Measurements from ENCODE around the gene OR6C65.
"Not testable (repeated sequence)": the region's sequence is repeated elsewhere in the genome, so short reads cannot be mapped to it uniquely, and the experiment has no call there.

OR6C65 gene

DNA sequence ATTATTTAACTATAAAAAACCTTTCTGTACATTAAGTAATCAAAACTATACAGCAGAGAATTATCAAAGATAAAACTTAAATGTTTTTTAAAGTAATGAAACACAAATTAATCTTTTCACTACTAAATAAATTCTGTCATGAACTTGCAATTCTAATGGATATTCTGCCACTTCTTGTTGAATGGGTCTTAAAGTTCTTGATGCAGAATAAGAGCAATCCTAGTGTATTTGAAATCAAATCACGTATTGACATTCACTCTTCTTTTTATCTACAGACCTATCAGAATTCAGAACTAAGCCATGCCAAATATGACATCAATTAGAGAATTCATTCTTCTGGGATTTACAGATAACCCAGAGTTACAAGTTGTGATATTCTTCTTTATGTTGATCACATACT, at the start of gene OR6C65:
OR6C65 (plus strand) TSS at position 301 of the 400 bp plus-strand sequence; CDS start at position 301, 0 bp downstream.
- DNase-seq (ENCODE audit: low read depth) = no peak

DNA sequence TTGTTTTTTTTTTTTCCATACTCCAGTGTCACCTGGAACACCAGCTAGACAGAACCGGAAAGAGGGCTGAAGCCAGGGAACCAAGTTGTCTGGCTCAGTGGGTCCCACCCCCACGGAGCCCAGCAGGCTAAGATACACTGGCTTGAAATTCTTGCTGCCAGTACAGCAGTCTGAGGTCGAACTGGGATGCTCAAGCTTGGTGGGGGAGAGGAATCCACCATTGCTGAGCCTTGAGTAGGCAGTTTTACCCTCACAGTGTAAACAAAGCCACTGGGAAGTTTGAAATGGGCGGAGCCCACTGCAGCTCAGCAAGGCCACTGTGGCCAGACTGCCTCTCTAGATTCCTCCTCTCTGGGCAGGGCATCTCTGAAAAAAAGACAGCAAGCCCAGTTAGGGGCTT, 45.0 kb upstream of the OR6C65 start:
- not testable (repeated sequence) for DNase-seq (ENCODE audit: low read depth)

DNA sequence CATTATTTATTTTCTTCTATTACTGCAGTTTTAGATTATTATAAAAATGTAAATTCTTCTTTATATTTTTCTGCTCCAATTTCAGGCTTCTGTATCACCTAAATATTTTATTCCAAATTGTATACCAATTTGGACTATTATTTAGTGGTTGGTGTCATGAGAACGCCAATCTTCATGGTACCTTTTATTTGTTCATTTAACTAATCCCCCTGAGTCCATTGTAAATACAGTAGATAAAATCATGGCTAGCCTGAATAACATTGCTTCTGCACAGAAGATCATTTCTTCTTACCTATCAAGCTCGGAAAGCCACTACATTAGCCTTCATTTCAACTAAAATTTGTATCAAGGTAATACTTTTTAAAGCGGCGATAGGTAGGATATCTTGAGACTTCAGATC, 37.7 kb upstream of the OR6C65 start, which contains the start of gene OR6C75:
OR6C75 (plus strand) TSS at position 301 of the 400 bp plus-strand sequence. CDS start 2,136 bp downstream, outside the sequence.
- DNase-seq (ENCODE audit: low read depth) = no peak

DNA sequence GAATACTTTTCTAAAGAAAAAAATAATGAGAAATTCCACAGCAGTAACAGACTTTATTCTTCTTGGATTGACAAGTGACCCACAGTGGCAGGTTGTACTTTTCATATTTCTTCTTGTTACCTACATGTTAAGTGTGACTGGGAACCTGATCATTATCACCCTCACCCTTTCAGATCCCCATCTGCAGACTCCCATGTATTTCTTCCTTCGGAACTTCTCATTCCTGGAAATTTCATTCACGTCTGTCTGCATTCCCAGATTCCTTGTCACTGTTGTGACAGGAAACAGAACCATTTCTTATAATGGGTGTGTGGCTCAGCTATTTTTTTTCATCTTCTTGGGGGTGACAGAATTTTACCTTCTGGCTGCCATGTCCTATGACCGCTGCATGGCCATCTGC, 35.2 kb upstream of the OR6C65 start:
- DNase-seq (ENCODE audit: low read depth) = no peak

DNA sequence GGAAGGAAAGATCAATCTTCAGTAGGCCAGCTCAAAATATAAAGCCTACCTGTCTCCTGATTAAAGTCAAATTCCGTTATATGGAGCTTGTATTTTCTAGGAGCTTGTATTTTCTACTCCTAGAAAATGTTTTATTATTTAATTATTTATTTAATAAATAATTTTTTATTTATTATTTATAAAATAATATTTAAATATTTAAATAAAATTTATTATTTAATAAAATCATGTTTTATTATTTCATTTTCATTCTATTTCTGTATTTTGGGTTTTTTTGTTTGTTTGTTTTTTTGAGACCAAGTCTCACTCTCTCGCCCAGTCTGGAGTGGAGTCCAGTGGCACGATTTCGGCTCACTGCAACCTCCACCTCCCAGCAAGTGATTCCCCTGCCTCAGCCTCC, 27.8 kb upstream of the OR6C65 start:
- DNase-seq (ENCODE audit: low read depth) = no peak

DNA sequence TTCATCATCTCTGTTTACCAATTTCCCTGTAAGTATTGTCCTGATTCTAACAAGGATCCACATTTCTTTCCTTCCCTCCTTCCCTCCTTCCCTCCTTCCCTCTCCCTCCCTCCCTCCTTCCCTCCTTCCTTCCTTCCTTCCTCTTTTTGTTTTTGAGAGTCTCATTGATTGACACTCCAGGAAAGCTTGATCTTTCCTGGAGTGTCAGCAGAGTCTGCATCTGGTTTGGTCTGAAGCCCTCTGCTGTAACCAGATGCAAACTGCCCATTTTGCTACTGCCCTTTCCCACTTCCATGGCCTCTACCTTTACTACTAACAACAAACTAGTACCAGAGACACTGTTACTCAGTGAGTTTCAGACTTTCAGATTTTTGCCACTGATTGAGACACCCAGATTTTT, 14.4 kb upstream of the OR6C65 start:
- no peak for DNase-seq (ENCODE audit: low read depth)

DNA sequence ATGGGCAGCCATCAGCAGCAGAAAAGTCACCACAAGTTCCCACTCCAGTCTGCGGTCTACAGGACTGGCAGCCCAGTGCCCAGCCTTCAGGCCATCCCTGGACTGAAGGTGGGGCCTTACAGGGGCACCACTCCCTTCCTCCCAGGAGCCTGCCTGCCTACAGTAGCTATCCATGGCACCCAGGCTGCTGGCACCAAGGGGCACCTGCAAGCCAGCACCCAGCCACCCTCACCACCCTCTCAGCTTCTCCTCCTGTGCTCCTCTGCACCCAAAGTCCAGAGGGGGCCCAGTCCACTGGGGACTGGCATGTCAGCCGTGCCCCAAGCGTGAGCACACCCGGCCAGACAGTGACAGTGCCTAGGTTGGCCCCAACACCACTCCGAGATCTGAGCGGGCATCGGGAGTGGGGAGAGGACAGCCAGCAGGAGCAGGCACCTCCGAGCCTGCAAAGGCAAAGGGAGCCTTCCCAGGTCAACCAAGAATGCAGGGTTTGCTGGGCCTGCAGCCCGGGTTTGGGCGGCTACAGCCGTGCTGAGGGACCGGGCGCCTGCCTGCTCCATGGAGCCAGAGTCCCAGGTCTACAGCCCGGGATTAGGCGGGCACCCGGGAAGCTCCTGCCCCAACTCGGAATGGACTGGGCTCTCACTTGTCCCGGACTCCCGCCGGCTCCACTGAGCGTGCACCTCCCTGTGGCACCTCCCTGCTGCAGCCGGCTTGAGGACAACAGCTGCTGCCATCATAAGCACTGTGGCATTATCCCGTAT, 8.1 kb upstream of the OR6C65 start:
- DNase-seq (ENCODE audit: low read depth) = no peak

DNA sequence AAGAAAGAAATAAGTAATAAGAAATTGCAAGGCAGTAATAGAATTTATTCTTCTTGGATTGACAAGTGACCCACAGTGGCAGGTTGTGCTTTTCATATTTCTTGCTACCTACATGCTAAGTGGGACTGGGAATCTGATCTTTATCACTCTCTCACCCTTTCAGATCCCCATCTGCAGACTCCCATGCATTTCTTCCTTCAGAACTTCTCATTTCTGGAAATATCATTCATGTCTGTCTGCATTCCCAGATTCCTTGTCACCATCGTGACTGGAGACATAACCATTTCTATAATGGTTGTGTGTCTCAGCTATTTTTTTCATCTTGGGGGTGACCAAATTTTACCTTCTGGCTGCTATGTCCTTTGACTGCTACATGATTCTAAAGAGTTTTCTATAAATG, 4.0 kb upstream of the OR6C65 start:
- no peak for DNase-seq (ENCODE audit: low read depth)

DNA sequence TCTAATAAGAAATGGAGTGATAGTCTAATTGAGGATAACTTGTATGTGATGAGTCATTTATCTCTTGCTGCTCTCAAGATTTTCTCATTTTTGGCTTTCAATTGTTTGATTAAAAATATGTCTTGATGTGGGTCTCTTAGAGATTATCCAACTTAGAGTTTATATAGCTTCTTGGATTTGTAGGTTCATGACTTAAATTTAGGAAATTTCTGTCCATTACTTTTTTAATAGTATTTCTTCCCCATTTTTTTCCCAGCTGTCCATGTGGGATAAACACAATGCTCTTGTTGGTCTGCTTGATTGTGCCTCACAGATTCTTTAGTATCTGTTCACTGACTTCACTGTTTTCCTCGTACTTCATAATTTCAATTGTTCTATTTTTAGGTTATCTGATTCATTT, 7.5 kb downstream of the OR6C65 start:
- DNase-seq (ENCODE audit: low read depth) = no peak

DNA sequence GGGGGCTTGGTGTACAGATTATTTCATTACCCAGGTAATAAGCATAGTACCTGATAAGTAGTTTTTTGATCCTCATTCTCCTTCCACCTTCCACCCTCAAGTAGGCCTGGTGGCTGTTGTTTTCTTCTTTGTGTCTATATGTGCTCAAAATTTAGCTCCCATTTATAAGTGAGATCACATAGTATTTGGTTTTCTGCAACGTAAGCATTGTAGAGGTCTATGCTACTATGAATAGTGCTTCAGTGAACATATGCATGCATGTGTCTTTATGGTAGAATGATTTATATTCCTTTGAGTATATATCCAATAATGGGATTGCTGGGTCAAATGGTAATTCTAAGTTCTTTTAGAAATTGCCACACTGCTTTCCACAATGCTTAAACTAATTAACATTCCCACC, 8.8 kb downstream of the OR6C65 start:
- DNase-seq (ENCODE audit: low read depth) = not testable (repeated sequence)

DNA sequence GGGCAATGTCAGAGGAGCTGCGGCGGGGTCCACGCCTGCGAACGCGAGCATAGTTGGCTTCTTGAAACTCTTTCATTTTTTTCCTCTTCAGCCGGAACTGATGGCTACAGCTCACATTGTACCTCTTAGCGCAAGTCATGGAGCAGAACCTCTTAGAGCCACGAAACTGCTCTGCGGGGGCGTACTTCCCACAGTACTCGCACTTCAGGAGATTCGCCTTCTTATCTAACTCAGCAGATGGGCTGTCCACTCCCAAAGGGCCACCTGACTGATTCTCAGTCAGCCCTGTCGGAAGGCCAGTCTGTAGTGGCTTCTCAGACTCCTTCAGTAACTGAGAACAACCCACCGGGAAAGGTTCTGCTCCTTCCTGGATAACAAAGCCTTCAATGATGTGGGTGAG, 11.8 kb downstream of the OR6C65 start:
- not testable (repeated sequence) for DNase-seq (ENCODE audit: low read depth)

DNA sequence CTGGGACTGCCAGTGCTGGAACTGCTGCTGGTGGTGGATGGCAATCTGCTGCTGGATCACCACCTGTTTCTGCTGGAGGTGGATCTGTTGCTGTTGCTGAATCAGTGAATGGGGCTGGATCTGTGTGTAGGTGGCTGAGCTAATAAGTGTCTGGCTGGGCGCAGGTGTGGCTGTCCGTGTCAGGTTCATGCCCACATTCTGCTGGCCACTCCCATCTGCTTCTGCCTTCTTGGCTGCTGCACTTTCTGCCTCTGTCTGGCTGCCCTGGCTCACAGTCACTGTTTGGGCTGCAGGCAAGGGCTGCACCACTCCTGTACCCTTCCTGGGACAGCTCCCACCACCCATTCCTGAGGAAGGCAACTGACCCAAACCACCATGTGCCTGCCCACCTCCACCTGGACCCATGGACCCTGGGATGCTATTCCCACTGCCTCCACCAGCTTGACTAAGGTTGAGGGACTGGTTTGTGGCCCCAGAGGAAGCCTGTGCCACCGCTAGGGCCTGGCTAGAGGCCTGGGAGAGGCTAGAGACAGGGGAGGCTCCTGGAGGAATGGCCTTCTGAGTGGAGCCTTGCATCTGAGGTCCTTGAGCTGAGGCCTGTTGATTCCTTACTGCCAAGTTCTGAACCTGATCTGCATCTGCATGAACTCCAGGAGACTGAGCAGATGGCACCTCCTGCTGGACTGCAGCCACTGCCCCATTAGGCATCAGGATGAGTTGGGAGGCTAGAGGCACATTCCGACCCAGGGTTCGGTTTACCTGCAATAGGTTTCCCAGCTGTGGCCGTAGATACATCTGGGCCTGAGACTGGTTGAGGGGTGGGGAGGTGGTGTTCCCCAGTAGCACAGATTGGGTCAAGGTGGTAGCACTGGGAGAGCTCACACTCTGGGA, 13.4 kb downstream of the OR6C65 start:
- DNase-seq (ENCODE audit: low read depth) = not testable (repeated sequence)

DNA sequence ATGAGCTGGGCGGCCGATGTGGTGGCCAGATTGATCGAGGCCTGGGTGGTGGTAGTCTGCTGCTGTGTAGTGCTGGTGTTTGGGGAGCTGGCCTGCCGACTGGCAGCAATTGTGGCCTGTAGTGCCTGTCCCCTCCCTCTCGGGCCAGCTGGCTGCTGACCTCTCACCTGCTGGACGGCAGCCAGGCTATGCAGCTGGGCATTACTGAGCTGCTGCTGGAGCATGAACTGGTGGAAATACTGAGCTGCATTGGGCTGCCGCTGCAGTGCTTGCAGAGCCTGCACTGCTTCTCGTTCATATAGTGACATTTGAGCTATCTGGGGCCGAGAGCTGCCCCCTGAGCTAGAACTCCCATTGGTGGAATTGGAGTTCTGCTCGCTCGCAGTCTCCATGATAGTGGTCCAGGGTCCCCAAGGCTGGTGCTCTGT, 14.1 kb downstream of the OR6C65 start:
- DNase-seq (ENCODE audit: low read depth) = not testable (repeated sequence)

DNA sequence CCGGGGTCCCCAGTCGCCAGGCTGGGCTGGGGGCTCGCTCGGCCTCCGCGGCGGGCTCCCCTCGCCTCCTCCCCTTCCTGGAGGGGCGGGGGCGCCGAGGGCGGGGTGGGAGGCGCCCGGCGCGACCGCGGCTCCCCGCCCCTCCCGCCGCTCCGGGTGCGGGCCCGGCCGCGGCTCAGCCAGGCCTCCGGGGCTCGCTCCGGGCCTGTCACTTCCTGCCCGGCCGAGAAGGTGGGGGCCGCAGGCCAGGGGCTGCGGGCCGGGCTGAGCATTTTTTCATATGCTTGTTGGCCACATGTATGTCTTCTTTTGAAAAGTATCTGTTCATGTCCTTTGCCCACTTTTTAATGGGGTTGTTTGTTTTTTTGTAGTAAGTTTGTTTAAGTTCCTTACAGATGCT, 14.6 kb downstream of the OR6C65 start:
- DNase-seq (ENCODE audit: low read depth) = not testable (repeated sequence)

DNA sequence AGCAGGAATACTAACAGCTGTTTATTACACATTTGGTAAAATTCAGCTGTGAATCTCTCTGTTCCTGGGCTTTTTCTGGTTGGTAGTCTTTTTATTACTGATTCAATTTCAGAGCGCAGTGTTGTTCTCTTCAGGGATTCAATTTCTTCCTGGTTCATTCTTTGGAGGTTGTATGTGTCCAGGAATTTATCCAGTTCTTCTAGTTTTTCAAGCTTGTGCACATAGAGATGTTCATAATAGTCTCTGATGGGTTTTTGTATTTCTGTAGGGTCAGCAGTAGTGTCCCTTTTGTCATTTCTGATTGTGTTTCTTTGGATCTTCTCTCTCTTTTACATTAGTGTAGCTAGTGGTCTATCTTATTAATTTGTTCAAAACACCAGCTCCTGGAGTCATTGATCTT, 16.6 kb downstream of the OR6C65 start:
- DNase-seq (ENCODE audit: low read depth) = no peak

DNA sequence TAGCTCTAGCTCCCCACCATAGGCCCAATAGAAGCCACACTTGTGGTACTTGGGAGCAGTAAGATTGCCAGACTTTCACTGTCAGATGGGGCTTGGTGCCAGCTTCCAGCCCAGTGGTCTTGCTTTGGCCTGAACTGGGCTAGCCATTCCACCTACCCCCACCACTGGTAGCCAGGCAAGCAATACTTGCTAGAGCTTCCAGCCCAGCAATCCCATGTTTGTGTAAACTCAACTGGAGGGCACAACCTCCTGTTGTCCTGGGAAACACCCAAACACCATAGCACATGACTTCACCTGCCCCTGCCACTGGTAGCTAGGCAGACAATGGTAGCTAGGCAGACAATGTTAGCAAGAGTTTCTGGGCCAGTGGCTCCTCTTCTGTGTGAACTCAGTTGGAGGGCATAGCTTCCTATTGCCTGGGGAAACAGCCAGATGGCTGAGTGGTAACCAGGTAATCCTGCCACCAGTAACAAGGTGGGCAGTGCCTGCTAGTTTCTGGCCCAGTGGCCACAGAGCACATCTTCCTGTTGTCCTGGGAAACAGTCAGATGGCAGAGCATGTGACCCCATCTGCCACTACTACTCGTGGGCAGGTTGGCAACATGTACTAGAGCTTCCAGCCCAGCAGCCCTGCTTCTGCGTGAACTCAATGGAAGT, 20.1 kb downstream of the OR6C65 start:
- DNase-seq (ENCODE audit: low read depth) = no peak

DNA sequence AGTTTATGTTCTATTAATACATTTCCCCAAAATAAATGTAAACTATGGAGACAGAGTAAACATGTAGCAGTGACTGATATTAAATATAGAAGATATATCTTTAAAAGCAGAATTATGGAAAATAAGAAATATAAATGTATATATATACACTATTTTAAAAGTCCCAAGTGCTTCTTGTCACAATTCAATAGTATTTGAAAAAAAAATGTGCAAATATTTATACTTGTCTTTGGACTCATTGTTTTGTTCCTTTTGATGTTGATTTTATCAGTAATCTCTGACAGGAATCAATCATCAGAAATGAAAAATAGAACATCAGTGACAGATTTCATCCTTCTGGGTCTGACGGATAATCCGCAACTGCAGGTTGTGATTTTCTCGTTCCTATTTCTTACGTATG, 25.6 kb downstream of the OR6C65 start, which contains the start of gene OR6C76:
OR6C76 (plus strand) TSS at position 301 of the 400 bp plus-strand sequence; CDS start at position 301, 0 bp downstream.
- no peak for DNase-seq (ENCODE audit: low read depth)

DNA sequence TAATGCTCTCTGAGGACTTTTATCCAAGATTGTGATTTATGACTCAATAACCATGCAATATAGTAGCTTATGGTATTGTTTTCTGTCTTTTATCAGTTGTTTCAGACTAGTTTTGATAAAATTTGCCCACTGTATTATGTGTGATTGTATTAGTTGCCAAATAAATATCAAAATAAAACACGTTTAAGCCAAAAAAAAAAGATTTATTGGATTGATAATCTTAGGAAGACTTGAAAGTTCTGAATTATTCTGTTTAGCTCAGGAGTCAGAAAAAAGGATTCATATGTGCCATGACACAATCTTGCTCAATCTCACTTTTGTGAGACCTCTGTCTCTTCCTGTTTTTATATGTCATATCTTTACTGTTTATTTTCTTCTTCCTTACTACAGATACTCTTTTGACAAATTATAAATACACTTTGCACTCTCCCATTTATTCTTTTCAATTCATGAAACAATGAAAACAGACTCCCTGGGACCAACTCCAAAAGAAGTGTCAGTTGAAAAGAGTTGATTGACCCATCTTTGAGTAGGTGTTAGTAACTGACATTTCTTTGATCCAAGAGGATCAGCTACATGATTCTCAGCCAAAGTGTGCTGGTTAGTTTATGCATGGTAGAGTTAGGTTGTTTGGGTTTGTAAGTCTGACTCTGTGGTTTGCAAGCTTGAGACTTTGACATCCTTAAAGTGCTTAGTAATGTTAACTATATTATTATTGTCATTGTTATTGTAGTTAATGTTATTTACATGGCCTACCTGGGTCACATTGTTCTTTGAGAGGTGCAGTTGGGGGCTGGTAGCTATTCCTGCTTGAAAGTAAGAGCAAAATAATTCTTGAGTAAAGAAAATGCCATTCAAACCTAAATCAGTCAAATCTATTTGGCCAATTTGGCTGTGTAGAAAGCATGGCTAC, 28.3 kb downstream of the OR6C65 start:
- no peak for DNase-seq (ENCODE audit: low read depth)

DNA sequence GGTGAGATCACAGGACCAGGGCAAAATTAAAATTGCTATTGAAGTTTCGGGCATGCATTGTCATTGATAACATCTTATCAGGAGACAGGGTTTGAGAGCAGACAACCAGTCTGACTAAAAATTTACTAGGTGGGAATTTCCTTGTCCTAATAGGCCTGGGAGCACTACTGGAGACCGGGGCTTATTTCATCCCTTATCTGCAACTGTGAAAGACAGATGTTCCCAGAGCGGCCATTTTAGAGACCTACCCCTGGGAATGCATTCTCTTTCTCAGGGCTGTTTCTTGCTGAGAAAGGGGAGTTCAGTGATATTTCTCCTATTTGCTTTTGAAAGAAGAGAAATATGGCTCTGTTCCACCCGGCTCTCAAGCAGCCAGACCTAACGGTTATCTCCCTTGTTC, 40.9 kb downstream of the OR6C65 start:
- DNase-seq (ENCODE audit: low read depth) = not testable (repeated sequence)

DNA sequence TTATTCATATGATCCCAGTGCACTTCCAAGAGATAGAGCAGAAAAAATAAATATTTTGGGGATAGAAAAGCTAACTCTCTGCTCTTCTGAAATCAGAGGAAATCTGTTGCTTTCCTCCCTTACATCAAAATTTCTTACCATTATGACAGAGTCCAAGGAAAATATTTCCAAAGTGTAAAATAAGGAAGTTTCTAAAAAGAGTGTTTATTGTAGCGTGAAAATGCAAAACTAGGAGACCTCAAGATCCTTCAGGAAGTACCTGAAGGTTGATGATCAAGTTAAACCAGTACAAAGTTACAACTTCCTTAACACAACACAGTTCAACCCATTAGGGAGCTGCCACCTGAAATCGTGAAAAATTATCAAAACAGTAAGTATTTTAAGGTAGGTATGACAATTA, 43.4 kb downstream of the OR6C65 start, which contains the start of gene OR6C2:
OR6C2 (plus strand) TSS at position 301 of the 400 bp plus-strand sequence. CDS start 8,138 bp downstream, outside the sequence.
- no peak for DNase-seq (ENCODE audit: low read depth)

DNA sequence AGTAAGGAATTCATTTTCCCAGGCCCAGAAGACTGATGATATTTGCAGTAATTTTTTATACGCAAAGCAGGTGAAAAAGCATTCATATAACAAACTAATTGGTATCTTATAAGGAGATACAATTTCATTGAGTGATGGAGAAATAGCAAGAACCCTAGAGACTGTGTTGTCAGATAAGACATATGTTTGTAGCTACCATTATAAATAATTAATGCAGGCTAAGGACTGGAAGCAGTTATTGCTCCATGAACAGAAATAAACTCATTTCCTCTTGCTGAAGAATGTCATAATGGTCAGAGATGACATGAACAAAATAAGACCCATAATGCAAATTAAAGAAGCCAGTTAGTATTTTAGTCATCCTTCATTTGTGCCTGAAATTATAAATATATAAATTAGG, 45.0 kb downstream of the OR6C65 start:
- DNase-seq (ENCODE audit: low read depth) = no peak
